Measurements from ENCODE around the gene NHLRC1. TPM values are rescaled to one million over a fixed set of nuclear protein-coding genes. Genes with fewer than 3 reads are reported as not detected.
A peak's percentile ranks its signal among the peaks of the same experiment; 100 is the strongest.

Gene NHLRC1
- total RNA-seq, 1 donor from 2014 or later = 0.17 TPM

- no peak for DNase-seq
- no peak overlapping the region for H3K27ac Mint-ChIP-seq (ENCODE audit: unreplicated experiment)
- H3K27me3 Mint-ChIP-seq (ENCODE audit: unreplicated experiment) = peaks cover 1% of the 10 kb centered on the region
- no peak for TF ChIP-seq CTCF (IDR thresholded peaks at IDR 0.05; ENCODE audit: partially characterized antibody, unreplicated experiment)
- no peak overlapping the region for H3K4me3 Mint-ChIP-seq (ENCODE audit: unreplicated experiment)
- H3K36me3 Mint-ChIP-seq (ENCODE audit: unreplicated experiment) = peaks cover 10% of the 10 kb centered on the region
- no peaks in the 10 kb centered on the region for H3K9me3 Mint-ChIP-seq (ENCODE audit: unreplicated experiment)
- H3K4me1 Mint-ChIP-seq (ENCODE audit: low read depth, unreplicated experiment) = peaks cover 9% of the 10 kb centered on the region
Observed at GRCh38 chr6:18165751-18166150, 43.3 kb upstream of the NHLRC1 start.

GRCh38 chr6:18162401-18162800 lies 39.9 kb upstream of the NHLRC1 start:
- TF ChIP-seq CTCF (IDR thresholded peaks at IDR 0.05; ENCODE audit: partially characterized antibody, unreplicated experiment) = no peak
- Mint-ChIP-seq H3K27ac (ENCODE audit: unreplicated experiment) (peak overlapping the region; percentile 71), H3K4me3 (ENCODE audit: unreplicated experiment) (no peak overlapping the region), H3K4me1 (ENCODE audit: low read depth, unreplicated experiment) (peaks cover 9% of the 10 kb centered on the region), H3K9me3 (ENCODE audit: unreplicated experiment) (no peaks in the 10 kb centered on the region), H3K27me3 (ENCODE audit: unreplicated experiment) (peaks cover 1% of the 10 kb centered on the region), H3K36me3 (ENCODE audit: unreplicated experiment) (no peaks in the 10 kb centered on the region)
- DNase-seq = no peak

GRCh38 chr6:18161431-18161830 lies 39.0 kb upstream of the NHLRC1 start:
- no peak for TF ChIP-seq CTCF (IDR thresholded peaks at IDR 0.05; ENCODE audit: partially characterized antibody, unreplicated experiment)
- no peaks in the 10 kb centered on the region for H3K36me3 Mint-ChIP-seq (ENCODE audit: unreplicated experiment)
- peaks cover 9% of the 10 kb centered on the region for H3K4me1 Mint-ChIP-seq (ENCODE audit: low read depth, unreplicated experiment)
- DNase-seq = no peak
- H3K27ac Mint-ChIP-seq (ENCODE audit: unreplicated experiment) = no peak overlapping the region
- H3K4me3 Mint-ChIP-seq (ENCODE audit: unreplicated experiment) = no peak overlapping the region
- H3K9me3 Mint-ChIP-seq (ENCODE audit: unreplicated experiment) = no peaks in the 10 kb centered on the region
- peaks cover 1% of the 10 kb centered on the region for H3K27me3 Mint-ChIP-seq (ENCODE audit: unreplicated experiment)

- Mint-ChIP-seq H3K27me3 (ENCODE audit: unreplicated experiment) (peaks cover 1% of the 10 kb centered on the region), H3K9me3 (ENCODE audit: unreplicated experiment) (no peaks in the 10 kb centered on the region), H3K27ac (ENCODE audit: unreplicated experiment) (no peak overlapping the region), H3K36me3 (ENCODE audit: unreplicated experiment) (no peaks in the 10 kb centered on the region), H3K4me3 (ENCODE audit: unreplicated experiment) (no peak overlapping the region), H3K4me1 (ENCODE audit: low read depth, unreplicated experiment) (peaks cover 9% of the 10 kb centered on the region)
- no peak for TF ChIP-seq CTCF (IDR thresholded peaks at IDR 0.05; ENCODE audit: partially characterized antibody, unreplicated experiment)
- DNase-seq = no peak
Observed at GRCh38 chr6:18160911-18161310, 38.4 kb upstream of the NHLRC1 start.

- Mint-ChIP-seq H3K9me3 (ENCODE audit: unreplicated experiment) (no peaks in the 10 kb centered on the region), H3K36me3 (ENCODE audit: unreplicated experiment) (no peaks in the 10 kb centered on the region), H3K4me3 (ENCODE audit: unreplicated experiment) (peak overlapping the region; percentile 88), H3K27me3 (ENCODE audit: unreplicated experiment) (no peaks in the 10 kb centered on the region), H3K27ac (ENCODE audit: unreplicated experiment) (no peak overlapping the region), H3K4me1 (ENCODE audit: low read depth, unreplicated experiment) (peaks cover 3% of the 10 kb centered on the region)
- peak; percentile 46 for DNase-seq
- TF ChIP-seq CTCF (IDR thresholded peaks at IDR 0.05; ENCODE audit: partially characterized antibody, unreplicated experiment) = no peak
Observed at GRCh38 chr6:18155864-18156421, 33.5 kb upstream of the NHLRC1 start.

Data from glutamatergic neuron (in vitro differentiated cells).